Adipocyte (in vitro differentiated cells): Measurements from ENCODE around the gene MCF2L2.

Experiments used
- DNase-seq: peaks from one replicate; pipeline ENCODE4 v3.0.0-alpha.2; 2015; ENCODE audit warnings: low read depth
- H3K27me3 ChIP-seq: replicated peaks from 2 replicates; pipeline ENCODE4 v1.7.0; 2013; ENCODE audit warnings: mild to moderate bottlenecking, low read length, moderate library complexity; ENCODE audit not compliant: control insufficient read depth, insufficient read depth
- H3K36me3 ChIP-seq: 2 replicates; pipeline ENCODE4 v1.7.0; 2013; ENCODE audit warnings: low read length, mild to moderate bottlenecking, moderate library complexity; ENCODE audit not compliant: control insufficient read depth, insufficient read depth, severe bottlenecking
- H3K4me1 ChIP-seq: 2 replicates; pipeline ENCODE4 v1.7.0; 2013; ENCODE audit warnings: mild to moderate bottlenecking, low read length, moderate library complexity; ENCODE audit not compliant: control insufficient read depth, insufficient read depth
- H3K4me3 ChIP-seq: 2 replicates; pipeline ENCODE4 v1.7.0; 2013; ENCODE audit warnings: mild to moderate bottlenecking, low read length, moderate library complexity
- H3K9ac ChIP-seq: 2 replicates; pipeline ENCODE4 v1.7.0; 2013; ENCODE audit warnings: mild to moderate bottlenecking, low read length, moderate library complexity
- H3K9me3 ChIP-seq: 2 replicates; pipeline ENCODE4 v1.7.0; 2013; ENCODE audit warnings: mild to moderate bottlenecking, low read length, moderate library complexity; ENCODE audit not compliant: control insufficient read depth

The MCF2L2 gene

DNA sequence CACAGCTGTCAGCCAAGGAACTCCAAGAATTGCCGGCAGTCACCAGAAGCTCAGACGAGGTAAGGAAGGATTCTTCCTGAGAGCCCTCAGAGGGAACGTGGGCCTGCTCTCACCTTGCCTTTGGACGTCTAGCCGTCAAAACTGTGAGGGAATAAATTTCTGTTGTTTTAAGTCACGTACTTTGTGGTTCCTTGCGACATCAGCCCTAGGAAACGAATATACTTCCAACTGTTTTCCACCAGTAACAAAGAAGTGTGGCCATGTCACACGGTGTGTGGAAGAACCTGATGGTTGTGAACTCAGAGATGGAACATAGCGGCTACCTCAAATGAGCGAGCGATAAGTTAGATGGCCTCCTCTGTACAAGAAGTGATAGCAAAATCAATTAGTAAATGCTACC is 216.3 kb downstream of the MCF2L2 start:
- Histone ChIP-seq H3K4me3 (no peak overlapping the region), H3K27me3 (peaks cover 13% of the 10 kb centered on the region), H3K36me3 (no peaks in the 10 kb centered on the region), H3K9me3 (no peaks in the 10 kb centered on the region), H3K9ac (no peak overlapping the region), H3K4me1 (no peaks in the 10 kb centered on the region)
- no peak for DNase-seq

DNA sequence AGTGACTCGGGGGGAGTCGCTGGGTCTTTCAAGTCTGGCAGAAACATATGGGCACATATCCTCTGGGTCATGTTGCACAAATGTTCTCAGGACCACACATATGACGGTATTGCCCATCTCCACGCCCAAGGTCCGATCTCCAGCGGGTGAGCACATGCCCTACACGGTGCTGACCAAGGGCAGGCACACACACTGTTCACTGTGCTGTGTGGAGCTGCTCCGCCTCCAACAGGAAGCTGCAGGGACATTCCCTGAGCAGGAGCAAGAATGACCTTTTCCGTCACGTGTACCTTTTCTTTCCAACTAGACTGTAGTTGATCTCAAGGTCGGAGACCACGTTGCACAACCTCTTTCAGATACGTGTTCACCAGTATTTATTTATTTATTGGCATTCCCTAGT is 217.1 kb downstream of the MCF2L2 start:
- Histone ChIP-seq H3K9ac (no peak overlapping the region), H3K36me3 (no peaks in the 10 kb centered on the region), H3K9me3 (no peaks in the 10 kb centered on the region), H3K27me3 (peaks cover 13% of the 10 kb centered on the region), H3K4me3 (no peak overlapping the region), H3K4me1 (no peaks in the 10 kb centered on the region)
- DNase-seq = no peak

DNA sequence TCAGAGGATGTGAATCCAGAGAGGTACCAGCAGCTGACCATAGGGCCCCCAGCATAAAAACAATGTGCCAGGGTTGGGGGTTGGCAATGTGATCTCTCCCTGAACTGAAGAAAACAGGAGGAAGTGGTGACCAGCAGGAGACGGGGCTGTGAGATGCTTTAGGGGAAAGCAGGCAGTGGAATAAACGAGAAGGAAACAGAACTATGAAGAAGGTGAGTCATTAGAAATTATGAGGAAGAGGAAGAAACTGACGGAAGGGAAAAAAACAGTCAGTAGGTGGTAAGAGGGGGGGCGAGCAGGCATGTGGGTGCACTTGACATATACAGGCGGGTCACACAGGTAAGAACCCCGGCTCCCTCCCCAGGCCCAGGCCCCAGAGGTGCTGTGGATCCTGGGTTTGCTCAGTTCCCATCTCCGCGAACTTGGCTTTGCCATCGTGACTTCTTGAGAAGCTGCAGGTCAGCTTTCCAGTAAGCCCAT is 217.5 kb downstream of the MCF2L2 start:
- no peak overlapping the region for H3K9ac ChIP-seq
- no peaks in the 10 kb centered on the region for H3K9me3 ChIP-seq
- no peak overlapping the region for H3K4me3 ChIP-seq
- no peaks in the 10 kb centered on the region for H3K36me3 ChIP-seq
- DNase-seq = no peak
- H3K4me1 ChIP-seq = no peaks in the 10 kb centered on the region
- H3K27me3 ChIP-seq = peaks cover 17% of the 10 kb centered on the region

DNA sequence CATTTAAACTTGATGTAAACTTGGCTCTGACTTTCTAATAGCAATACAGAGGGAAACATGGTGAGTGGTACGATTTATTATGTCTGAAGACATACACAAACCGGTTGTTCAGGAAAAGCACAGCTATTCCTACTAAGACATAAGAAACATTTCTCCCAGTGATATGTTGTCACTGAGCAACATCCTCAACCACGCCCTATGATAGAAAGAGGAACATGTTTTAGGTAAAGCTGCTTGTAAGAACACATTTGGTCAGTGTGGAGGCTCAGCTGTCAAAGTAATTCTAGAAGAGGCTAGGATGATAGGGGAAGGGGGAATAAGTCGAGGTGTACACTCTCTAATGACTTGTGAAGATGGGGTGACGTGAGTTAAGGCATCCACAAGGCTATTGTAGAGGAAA is 218.1 kb downstream of the MCF2L2 start:
- no peak overlapping the region for H3K4me3 ChIP-seq
- H3K9ac ChIP-seq = no peak overlapping the region
- H3K27me3 ChIP-seq = peaks cover 18% of the 10 kb centered on the region
- H3K9me3 ChIP-seq = no peaks in the 10 kb centered on the region
- H3K36me3 ChIP-seq = no peaks in the 10 kb centered on the region
- DNase-seq = no peak
- no peaks in the 10 kb centered on the region for H3K4me1 ChIP-seq

DNA sequence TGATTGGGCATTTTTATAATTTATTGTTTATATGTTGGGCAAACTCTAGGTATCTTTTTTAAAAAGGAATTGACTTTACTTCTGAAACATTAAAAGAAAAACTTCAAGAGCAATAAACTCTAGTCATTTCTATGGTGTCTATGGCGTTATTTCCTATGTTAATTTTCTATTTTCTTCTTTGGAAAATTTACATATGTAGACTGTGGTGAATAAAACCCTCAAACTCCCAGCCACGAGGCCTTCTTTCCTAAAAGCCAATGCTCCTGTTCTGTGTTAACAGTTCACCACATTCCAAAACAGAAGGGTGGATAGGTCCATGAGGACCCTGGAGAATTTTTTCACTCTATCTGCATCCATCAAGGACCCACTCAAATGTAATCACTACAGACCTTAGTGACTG is 219.6 kb downstream of the MCF2L2 start:
- H3K27me3 ChIP-seq = peaks cover 18% of the 10 kb centered on the region
- no peak for DNase-seq
- peaks cover 5% of the 10 kb centered on the region for H3K9me3 ChIP-seq
- H3K36me3 ChIP-seq = no peaks in the 10 kb centered on the region
- no peak overlapping the region for H3K9ac ChIP-seq
- H3K4me3 ChIP-seq = no peak overlapping the region
- no peaks in the 10 kb centered on the region for H3K4me1 ChIP-seq

DNA sequence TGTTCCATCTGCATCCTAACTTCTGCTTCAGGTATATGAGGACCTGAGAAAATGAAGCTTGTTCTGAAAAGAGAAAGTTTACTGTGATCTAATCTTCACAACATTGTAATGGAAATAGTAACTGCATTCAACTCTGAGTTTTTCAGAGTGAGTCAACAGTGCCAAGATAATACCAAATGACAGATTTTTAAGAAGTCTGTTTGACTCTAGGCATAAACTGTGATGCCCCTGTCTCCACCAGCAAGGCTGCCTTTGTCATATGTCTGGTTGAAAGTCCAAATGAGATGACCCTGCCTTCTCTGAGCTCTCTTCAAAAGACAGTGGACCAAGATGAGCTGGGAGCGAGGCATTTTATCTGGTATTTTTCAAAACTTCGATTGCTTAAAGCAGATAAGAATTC is 220.2 kb downstream of the MCF2L2 start:
- H3K4me1 ChIP-seq = no peaks in the 10 kb centered on the region
- H3K27me3 ChIP-seq = peaks cover 18% of the 10 kb centered on the region
- H3K36me3 ChIP-seq = no peaks in the 10 kb centered on the region
- DNase-seq = no peak
- H3K4me3 ChIP-seq = no peak overlapping the region
- H3K9me3 ChIP-seq = peaks cover 10% of the 10 kb centered on the region
- no peak overlapping the region for H3K9ac ChIP-seq

DNA sequence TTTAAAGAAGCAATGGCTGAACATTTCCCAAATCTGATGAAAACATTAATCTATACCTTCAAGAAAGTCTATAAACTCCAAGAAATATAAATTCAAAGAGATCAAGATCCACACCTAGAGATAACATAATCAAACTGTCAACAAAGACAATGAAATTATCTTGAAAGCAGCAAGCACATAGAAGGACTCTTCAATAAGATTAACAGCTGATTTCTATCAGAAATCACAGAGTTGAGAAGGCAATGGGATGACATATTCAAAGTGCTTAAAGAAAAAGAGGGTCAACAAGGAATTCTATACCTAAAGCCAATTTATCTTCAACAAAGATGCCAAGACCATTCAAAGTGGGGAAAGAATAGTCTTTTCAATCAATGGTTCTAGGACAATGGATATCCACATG is 224.7 kb downstream of the MCF2L2 start:
- DNase-seq = no peak
- Histone ChIP-seq H3K4me1 (no peaks in the 10 kb centered on the region), H3K36me3 (no peaks in the 10 kb centered on the region), H3K4me3 (no peak overlapping the region), H3K27me3 (peaks cover 8% of the 10 kb centered on the region), H3K9ac (no peak overlapping the region), H3K9me3 (peaks cover 14% of the 10 kb centered on the region)

DNA sequence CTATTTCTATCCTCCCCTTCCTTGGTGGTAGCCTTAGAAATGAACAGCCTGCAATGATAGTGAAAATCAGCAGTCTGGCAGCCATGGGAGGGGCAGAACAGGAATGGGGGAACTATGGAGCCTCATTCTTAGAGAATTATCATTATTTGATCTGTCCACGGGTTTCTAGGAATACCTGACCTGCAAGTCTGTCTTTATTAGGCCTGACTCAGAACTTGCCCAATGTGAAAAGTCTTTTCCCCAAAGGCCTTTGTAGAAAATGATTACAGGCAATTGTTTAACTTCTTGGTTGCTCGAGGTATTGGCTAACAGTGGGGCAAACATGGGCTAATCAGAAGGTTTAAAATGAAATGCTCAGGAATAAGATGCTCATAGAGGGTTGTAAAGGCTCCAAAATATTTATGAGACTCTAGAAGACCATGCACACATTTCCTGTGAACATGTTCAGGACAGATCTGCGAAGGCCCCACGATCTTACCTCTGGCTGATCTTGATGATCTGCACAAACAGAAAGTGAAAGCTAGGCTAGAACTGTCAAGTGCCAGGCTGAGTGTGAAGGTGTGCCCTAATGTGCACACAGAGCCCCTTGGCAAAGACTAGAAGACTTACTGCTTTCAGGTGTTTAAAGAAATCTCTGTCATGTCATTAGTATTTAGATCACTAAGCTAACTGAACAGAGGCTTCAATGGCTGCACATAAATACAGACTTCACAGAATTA is 226.3 kb downstream of the MCF2L2 start:
- DNase-seq = no peak
- no peaks in the 10 kb centered on the region for H3K4me1 ChIP-seq
- peaks cover 8% of the 10 kb centered on the region for H3K27me3 ChIP-seq
- no peaks in the 10 kb centered on the region for H3K36me3 ChIP-seq
- no peak overlapping the region for H3K4me3 ChIP-seq
- H3K9ac ChIP-seq = no peak overlapping the region
- peaks cover 14% of the 10 kb centered on the region for H3K9me3 ChIP-seq

DNA sequence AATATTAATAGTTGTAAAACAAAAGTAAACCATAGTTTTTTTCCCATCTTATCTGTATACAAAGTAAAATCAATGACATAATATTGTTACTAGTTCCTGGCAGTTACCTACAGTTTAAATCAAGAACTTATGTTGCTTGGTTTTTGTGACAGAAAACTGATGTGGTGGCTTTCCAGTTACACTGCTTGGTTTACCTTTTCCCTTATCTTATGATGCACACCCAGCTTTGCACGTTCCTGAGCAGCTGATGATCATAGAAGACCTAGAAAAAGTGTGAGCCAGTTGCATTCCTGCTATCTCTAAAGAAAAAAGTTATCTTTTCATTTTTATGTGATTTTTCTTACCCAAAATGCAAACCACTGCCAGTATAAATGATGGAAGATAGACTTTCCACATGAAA is 229.5 kb downstream of the MCF2L2 start:
- H3K9ac ChIP-seq = no peak overlapping the region
- H3K36me3 ChIP-seq = no peaks in the 10 kb centered on the region
- H3K9me3 ChIP-seq = peaks cover 11% of the 10 kb centered on the region
- no peak overlapping the region for H3K4me3 ChIP-seq
- no peaks in the 10 kb centered on the region for H3K4me1 ChIP-seq
- H3K27me3 ChIP-seq = peaks cover 4% of the 10 kb centered on the region
- no peak for DNase-seq

DNA sequence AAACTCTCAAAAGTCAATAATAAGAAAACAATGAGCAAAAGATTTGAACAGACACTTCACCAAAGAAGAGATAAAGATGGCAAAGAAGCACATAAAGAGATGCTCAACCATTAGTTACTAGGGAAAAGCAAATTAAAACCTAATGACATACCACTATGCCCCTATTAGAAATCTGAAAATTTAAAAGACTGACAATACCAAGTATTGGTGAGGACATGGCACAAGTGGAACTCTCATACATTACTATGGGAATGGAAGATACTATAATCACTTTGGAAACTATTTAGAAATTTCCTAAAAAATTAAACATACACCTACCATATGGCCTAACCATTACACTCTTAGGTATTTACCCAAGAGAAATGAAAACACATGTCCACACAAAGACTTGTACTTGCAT is 230.7 kb downstream of the MCF2L2 start:
- peaks cover 3% of the 10 kb centered on the region for H3K9me3 ChIP-seq
- H3K4me1 ChIP-seq = no peaks in the 10 kb centered on the region
- no peak overlapping the region for H3K9ac ChIP-seq
- no peaks in the 10 kb centered on the region for H3K36me3 ChIP-seq
- no peak overlapping the region for H3K4me3 ChIP-seq
- no peak for DNase-seq
- peaks cover 4% of the 10 kb centered on the region for H3K27me3 ChIP-seq

DNA sequence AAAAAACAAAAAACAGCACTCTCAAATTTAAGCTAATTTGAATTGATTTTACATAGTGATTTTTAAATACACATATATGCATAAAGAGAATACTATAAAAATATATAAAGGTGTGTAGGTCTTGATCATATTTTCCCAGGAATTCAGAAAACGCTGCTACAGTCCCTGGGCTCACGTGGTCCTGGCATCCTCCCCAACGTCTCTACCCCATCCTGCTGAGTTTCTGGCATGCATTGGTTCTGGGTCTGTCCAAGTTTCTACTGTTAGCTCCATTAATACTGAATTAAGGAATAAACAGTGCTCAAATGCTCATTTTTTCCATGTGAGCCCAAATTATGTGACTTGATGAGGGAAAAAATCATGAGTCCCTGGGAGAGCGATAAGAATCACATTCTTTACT is 233.2 kb downstream of the MCF2L2 start:
- Histone ChIP-seq H3K36me3 (no peaks in the 10 kb centered on the region), H3K9me3 (no peaks in the 10 kb centered on the region), H3K4me1 (no peaks in the 10 kb centered on the region), H3K4me3 (no peak overlapping the region), H3K9ac (no peak overlapping the region), H3K27me3 (peaks cover 4% of the 10 kb centered on the region)
- no peak for DNase-seq
